Neural progenitor cell (in vitro differentiated cells): ENCODE data around the gene SKA1. TPM values are rescaled to one million over a fixed set of nuclear protein-coding genes. Genes with fewer than 3 reads are reported as not detected.

Source experiments
- DNase-seq: peaks from one replicate; pipeline ENCODE4 v3.0.0-alpha.2; 2016; ENCODE audit warnings: low spot score
- H2AFZ ChIP-seq: fragments of 200-600 bp; sonication (generic); replicated peaks from 2 replicates; pipeline ENCODE4 v1.6.1; 2016; ENCODE audit warnings: antibody characterized with exemption
- H3F3A ChIP-seq: fragments of 200-600 bp; sonication (generic); 2 replicates; pipeline ENCODE4 v1.6.1; 2016; ENCODE audit warnings: antibody characterized with exemption, low read depth
- H3K27ac ChIP-seq: fragments of 200-600 bp; sonication (generic); 2 replicates; pipeline ENCODE4 v1.5.1; 2016; ENCODE audit warnings: mild to moderate bottlenecking
- H3K27me3 ChIP-seq: fragments of 200-600 bp; sonication (generic); 2 replicates; pipeline ENCODE4 v1.6.1; 2016; ENCODE audit warnings: mild to moderate bottlenecking, moderate library complexity
- H3K36me3 ChIP-seq: fragments of 200-600 bp; sonication (generic); 2 replicates; pipeline ENCODE4 v1.5.1; 2016
- H3K4me1 ChIP-seq: fragments of 200-600 bp; sonication (generic); 2 replicates; pipeline ENCODE4 v1.6.1; 2016; ENCODE audit warnings: mixed run types
- H3K4me2 ChIP-seq: fragments of 200-600 bp; sonication (generic); 2 replicates; pipeline ENCODE4 v1.6.1; 2016
- H3K4me3 ChIP-seq: fragments of 200-600 bp; sonication (generic); 2 replicates; pipeline ENCODE4 v1.5.1; 2016
- H3K79me2 ChIP-seq: fragments of 200-600 bp; sonication (generic); 2 replicates; pipeline ENCODE4 v1.6.1; 2016; ENCODE audit warnings: low read depth
- H3K9ac ChIP-seq: fragments of 200-600 bp; sonication (generic); 2 replicates; pipeline ENCODE4 v1.6.1; 2016
- H3K9me3 ChIP-seq: fragments of 200-600 bp; sonication (generic); 2 replicates; pipeline ENCODE4 v1.5.1; 2016; ENCODE audit warnings: low read depth
- H4K20me1 ChIP-seq: fragments of 200-600 bp; sonication (generic); 2 replicates; pipeline ENCODE4 v1.6.1; 2016; ENCODE audit warnings: low read depth
- H3K27ac Mint-ChIP-seq: 3 replicates; pipeline ENCODE4 v1.8.0; 2021; ENCODE audit warnings: mixed read lengths
- H3K27me3 Mint-ChIP-seq: 2 replicates; pipeline ENCODE4 v1.8.0; 2022; ENCODE audit warnings: low read depth, mild to moderate bottlenecking, inconsistent platforms, moderate library complexity, mixed read lengths; ENCODE audit not compliant: insufficient read depth
- H3K36me3 Mint-ChIP-seq: 3 replicates; pipeline ENCODE4 v1.8.0; 2021; ENCODE audit warnings: mixed read lengths
- H3K4me1 Mint-ChIP-seq: 3 replicates; pipeline ENCODE4 v1.8.0; 2021; ENCODE audit warnings: mixed read lengths
- H3K4me3 Mint-ChIP-seq: 3 replicates; pipeline ENCODE4 v1.8.0; 2021; ENCODE audit warnings: mild to moderate bottlenecking, moderate library complexity, mixed read lengths
- H3K9me3 Mint-ChIP-seq: 3 replicates; pipeline ENCODE4 v1.8.0; 2020; ENCODE audit warnings: mixed read lengths
- CTCF ChIP-seq: fragments of 200-600 bp; sonication (generic); IDR thresholded peaks from 2 replicates; pipeline ENCODE4 v1.5.1; 2017; ENCODE audit warnings: antibody characterized with exemption, mild to moderate bottlenecking
- EZH2 ChIP-seq: fragments of 200-600 bp; sonication (generic); IDR thresholded peaks from 2 replicates; pipeline ENCODE4 v1.6.1; 2017; ENCODE audit warnings: antibody characterized with exemption, mild to moderate bottlenecking, moderate library complexity
- EZH2phosphoT487 ChIP-seq: fragments of 200-600 bp; sonication (generic); IDR thresholded peaks from 2 replicates; pipeline ENCODE4 v1.6.1; 2017; ENCODE audit warnings: antibody characterized with exemption
- total RNA-seq: library from RNA; depleted of rRNA; stranded (reverse); fragments of >200 nt; gene quantifications from 2 replicates; pipeline ENCODE4 v1.2.3, GENCODE V29; 2015; ENCODE audit warnings: low replicate concordance

SKA1 gene
- total RNA-seq, 1 donor from 2014 or later: 57.2 TPM

- H3K9me3 Mint-ChIP-seq: peaks cover 21% of the 10 kb centered on the region
- H3K4me1 Mint-ChIP-seq: peaks cover 18% of the 10 kb centered on the region
- Histone ChIP-seq H3K4me3 (no peak overlapping the region), H2AFZ (no peak overlapping the region), H3K27me3 (no peaks in the 10 kb centered on the region), H3F3A (peaks cover 7% of the 10 kb centered on the region), H3K36me3 (no peaks in the 10 kb centered on the region), H3K9me3 (peaks cover 9% of the 10 kb centered on the region), H3K79me2 (peaks cover 24% of the 10 kb centered on the region), H3K27ac (no peak overlapping the region), H3K9ac (no peak overlapping the region), H4K20me1 (no peaks in the 10 kb centered on the region), H3K4me1 (peaks cover 15% of the 10 kb centered on the region), H3K4me2 (no peak overlapping the region)
- TF ChIP-seq EZH2phosphoT487 (no peak), CTCF (no peak), EZH2 (no peak)
- no peak overlapping the region for H3K27ac Mint-ChIP-seq
- no peak for DNase-seq
- peaks cover 3% of the 10 kb centered on the region for H3K27me3 Mint-ChIP-seq
- H3K36me3 Mint-ChIP-seq: no peaks in the 10 kb centered on the region
- H3K4me3 Mint-ChIP-seq: no peak overlapping the region
Observed at GRCh38 chr18:50372743-50373142, 2.1 kb upstream of the SKA1 start.

GRCh38 chr18:50373561-50374219 is 1.2 kb upstream of the SKA1 start:
- TF ChIP-seq EZH2 (no peak), CTCF (no peak), EZH2phosphoT487 (no peak)
- Histone ChIP-seq H3F3A (peaks cover 7% of the 10 kb centered on the region), H2AFZ (peak overlapping the region; percentile 54), H3K27me3 (no peaks in the 10 kb centered on the region), H4K20me1 (no peaks in the 10 kb centered on the region), H3K36me3 (no peaks in the 10 kb centered on the region), H3K4me3 (no peak overlapping the region), H3K27ac (no peak overlapping the region), H3K4me1 (peaks cover 15% of the 10 kb centered on the region), H3K9ac (no peak overlapping the region), H3K4me2 (peak overlapping the region; percentile 72), H3K9me3 (peaks cover 9% of the 10 kb centered on the region), H3K79me2 (peaks cover 30% of the 10 kb centered on the region)
- no peak for DNase-seq
- H3K9me3 Mint-ChIP-seq: peaks cover 15% of the 10 kb centered on the region
- H3K4me3 Mint-ChIP-seq: peak overlapping the region; percentile 87
- peaks cover 18% of the 10 kb centered on the region for H3K4me1 Mint-ChIP-seq
- H3K27me3 Mint-ChIP-seq: peaks cover 3% of the 10 kb centered on the region
- no peak overlapping the region for H3K27ac Mint-ChIP-seq
- H3K36me3 Mint-ChIP-seq: peaks cover 2% of the 10 kb centered on the region

- peaks cover 15% of the 10 kb centered on the region for H3K4me1 ChIP-seq
- no peaks in the 10 kb centered on the region for H4K20me1 ChIP-seq
- no peak for DNase-seq
- Mint-ChIP-seq H3K27ac (peak overlapping the region; percentile 87), H3K36me3 (peaks cover 2% of the 10 kb centered on the region), H3K9me3 (peaks cover 10% of the 10 kb centered on the region), H3K4me1 (peaks cover 18% of the 10 kb centered on the region), H3K4me3 (peak overlapping the region; percentile 87), H3K27me3 (peaks cover 3% of the 10 kb centered on the region)
- H3K79me2 ChIP-seq: peaks cover 30% of the 10 kb centered on the region
- no peaks in the 10 kb centered on the region for H3K27me3 ChIP-seq
- peaks cover 7% of the 10 kb centered on the region for H3F3A ChIP-seq
- no peak overlapping the region for H3K9ac ChIP-seq
- H2AFZ ChIP-seq: peak overlapping the region; percentile 78
- H3K4me3 ChIP-seq: peak overlapping the region; percentile 81
- peak overlapping the region; percentile 72 for H3K4me2 ChIP-seq
- H3K27ac ChIP-seq: no peak overlapping the region
- H3K9me3 ChIP-seq: peaks cover 9% of the 10 kb centered on the region
- TF ChIP-seq EZH2: no peak
- no peaks in the 10 kb centered on the region for H3K36me3 ChIP-seq
Observed at GRCh38 chr18:50374220-50374752, 560 bp upstream of the SKA1 start.
